CD4-positive, alpha-beta memory T cell (primary cell): ENCODE data around the gene TMEM203. TPM values are rescaled to one million over a fixed set of nuclear protein-coding genes. Genes with fewer than 3 reads are reported as not detected.

Source experiments
- microRNA-seq: library from miRNA; unstranded; fragments of <30 nt; microRNA quantifications from one replicate; pipeline ENCODE4 v1.2.0, GENCODE V29; 2021; ENCODE audit warnings: borderline replicate concordance, borderline number of aligned reads, borderline microRNAs expressed, mixed read lengths
- polyA plus RNA-seq, 2 donors: library from polyadenylated mRNA; unstranded; fragments of 300-500 nt; fragmentation: Illumina TruSeq; gene quantifications; one replicate each; pipeline ENCODE4 v1.2.3, GENCODE V29; 2021
- total RNA-seq, 2 experiments: library from RNA; stranded (reverse); gene quantifications; one replicate each; pipeline ENCODE4 v1.2.3, GENCODE V29; 2021

TMEM203 gene
- total and polyA plus RNA-seq, 4 experiments from 2014 or later, result 39.5 to 170 (median 86.0) TPM

Small RNAs within 50 kb of the gene (microRNA-seq; reads per million reads assigned to microRNA genes)
- gene MIR3621, result not detected

Other genes with a start within 250 kb of the TMEM203 start
Only the 30 nearest of the 31 such genes appear.
- 1 to 10 TPM; 4.8 to 5.1 TPM for gene PTGDS, start 228.1 kb downstream of the TMEM203 start, total RNA-seq
- 1 to 10 TPM; 1.7 to 3.8 TPM for gene PTGDS, start 228.1 kb downstream of the TMEM203 start, polyA plus RNA-seq
- under 1 TPM; 0.14 to 0.17 TPM for gene LCNL1, start 222.7 kb downstream of the TMEM203 start, total RNA-seq
- gene LCNL1, start 222.7 kb downstream of the TMEM203 start, polyA plus RNA-seq, result not detected
- gene PAXX, start 213.2 kb downstream of the TMEM203 start, total RNA-seq, result 100 to 1,000 TPM in 1 of 2 experiments, 10 to 100 TPM in 1; 94.2 to 101 TPM
- 100 to 1,000 TPM in 1 of 2 donors, 10 to 100 TPM in 1; 76.0 to 103 TPM for gene PAXX, start 213.2 kb downstream of the TMEM203 start, polyA plus RNA-seq
- gene CLIC3, start 209.1 kb downstream of the TMEM203 start, total RNA-seq, result 1 to 10 TPM; 3.1 to 3.7 TPM
- gene CLIC3, start 209.1 kb downstream of the TMEM203 start, polyA plus RNA-seq, result 1 to 10 TPM; 5.0 to 7.8 TPM
- 10 to 100 TPM; 63.8 to 68.6 TPM for gene ABCA2, start 177.4 kb downstream of the TMEM203 start, total RNA-seq
- gene ABCA2, start 177.4 kb downstream of the TMEM203 start, polyA plus RNA-seq, result 10 to 100 TPM in 1 of 2 donors, 1 to 10 TPM in 1; 2.6 to 10.8 TPM
- 1 to 10 TPM; 3.4 to 4.6 TPM for gene FUT7, start 173.6 kb downstream of the TMEM203 start, total RNA-seq
- gene FUT7, start 173.6 kb downstream of the TMEM203 start, polyA plus RNA-seq, result 10 to 100 TPM; 22.6 to 43.8 TPM
- gene NPDC1, start 159.5 kb downstream of the TMEM203 start, total RNA-seq, result 10 to 100 TPM; 20.7 to 21.4 TPM
- gene NPDC1, start 159.5 kb downstream of the TMEM203 start, polyA plus RNA-seq, result 10 to 100 TPM; 22.8 to 32.2 TPM
- gene ENTPD2, start 151.6 kb downstream of the TMEM203 start, total RNA-seq, result not detected
- not detected for gene ENTPD2, start 151.6 kb downstream of the TMEM203 start, polyA plus RNA-seq
- under 1 TPM; 0.09 to 0.11 TPM for gene SAPCD2, start 135.1 kb downstream of the TMEM203 start, total RNA-seq
- gene SAPCD2, start 135.1 kb downstream of the TMEM203 start, polyA plus RNA-seq, result under 1 TPM; 0.10 to 0.15 TPM
- gene UAP1L1, start 128.1 kb downstream of the TMEM203 start, total RNA-seq, result 10 to 100 TPM; 10.6 to 12.5 TPM
- 1 to 10 TPM in 1 of 2 donors, under 1 TPM in 1; 0.81 to 2.9 TPM for gene UAP1L1, start 128.1 kb downstream of the TMEM203 start, polyA plus RNA-seq
- 10 to 100 TPM; 63.3 to 71.0 TPM for gene MAN1B1, start 118.7 kb downstream of the TMEM203 start, total RNA-seq
- 10 to 100 TPM; 35.4 to 37.5 TPM for gene MAN1B1, start 118.7 kb downstream of the TMEM203 start, polyA plus RNA-seq
- gene DPP7, start 90.9 kb downstream of the TMEM203 start, total RNA-seq, result 100 to 1,000 TPM; 357 to 362 TPM
- gene DPP7, start 90.9 kb downstream of the TMEM203 start, polyA plus RNA-seq, result 100 to 1,000 TPM; 135 to 206 TPM
- not detected for gene GRIN1, start 66.5 kb downstream of the TMEM203 start, total RNA-seq
- gene GRIN1, start 66.5 kb downstream of the TMEM203 start, polyA plus RNA-seq, result not detected
- not detected for gene LRRC26, start 35.6 kb downstream of the TMEM203 start, total RNA-seq
- not detected for gene LRRC26, start 35.6 kb downstream of the TMEM203 start, polyA plus RNA-seq
- not detected for gene TMEM210, start 33.6 kb downstream of the TMEM203 start, total RNA-seq
- not detected for gene TMEM210, start 33.6 kb downstream of the TMEM203 start, polyA plus RNA-seq
- gene ANAPC2, start 17.1 kb downstream of the TMEM203 start, total RNA-seq, result 100 to 1,000 TPM; 116 to 125 TPM
- 1 to 10 TPM; 3.2 to 5.7 TPM for gene ANAPC2, start 17.1 kb downstream of the TMEM203 start, polyA plus RNA-seq
- gene SSNA1, start 17.0 kb downstream of the TMEM203 start, total RNA-seq, result 10 to 100 TPM; 48.6 to 49.5 TPM
- gene SSNA1, start 17.0 kb downstream of the TMEM203 start, polyA plus RNA-seq, result 100 to 1,000 TPM; 117 to 161 TPM
- 1 to 10 TPM; 8.5 to 8.6 TPM for gene TPRN, start 4.9 kb downstream of the TMEM203 start, total RNA-seq
- under 1 TPM; 0.27 to 0.45 TPM for gene TPRN, start 4.9 kb downstream of the TMEM203 start, polyA plus RNA-seq
- gene NDOR1, start 52 bp upstream of the TMEM203 start, total RNA-seq, result 10 to 100 TPM; 36.7 to 37.1 TPM
- gene NDOR1, start 52 bp upstream of the TMEM203 start, polyA plus RNA-seq, result 1 to 10 TPM; 4.6 to 9.5 TPM
- 1 to 10 TPM in 1 of 2 experiments, under 1 TPM in 1; 0.64 to 1.3 TPM for gene RNF208, start 16.6 kb upstream of the TMEM203 start, total RNA-seq
- not detected for gene RNF208, start 16.6 kb upstream of the TMEM203 start, polyA plus RNA-seq
- gene CYSRT1, start 19.5 kb upstream of the TMEM203 start, total RNA-seq, result under 1 TPM in 1 of 2 experiments, not detected in 1; 0.25 TPM
- not detected for gene CYSRT1, start 19.5 kb upstream of the TMEM203 start, polyA plus RNA-seq
- not detected for gene RNF224, start 21.9 kb upstream of the TMEM203 start, total RNA-seq
- gene RNF224, start 21.9 kb upstream of the TMEM203 start, polyA plus RNA-seq, result not detected
- not detected for gene SLC34A3, start 25.3 kb upstream of the TMEM203 start, total RNA-seq
- not detected for gene SLC34A3, start 25.3 kb upstream of the TMEM203 start, polyA plus RNA-seq
- 100 to 1,000 TPM in 1 of 2 experiments, 10 to 100 TPM in 1; 99.8 to 103 TPM for gene TUBB4B, start 35.6 kb upstream of the TMEM203 start, total RNA-seq
- 10 to 100 TPM; 53.1 to 64.1 TPM for gene TUBB4B, start 35.6 kb upstream of the TMEM203 start, polyA plus RNA-seq
- not detected for gene STPG3, start 45.6 kb upstream of the TMEM203 start, total RNA-seq
- not detected for gene STPG3, start 45.6 kb upstream of the TMEM203 start, polyA plus RNA-seq
- 10 to 100 TPM; 44.3 to 44.9 TPM for gene NELFB, start 49.7 kb upstream of the TMEM203 start, total RNA-seq
- gene NELFB, start 49.7 kb upstream of the TMEM203 start, polyA plus RNA-seq, result 10 to 100 TPM; 28.3 to 28.7 TPM
- 1 to 10 TPM; 2.1 TPM for gene TOR4A, start 72.1 kb upstream of the TMEM203 start, total RNA-seq
- under 1 TPM; 0.46 to 0.78 TPM for gene TOR4A, start 72.1 kb upstream of the TMEM203 start, polyA plus RNA-seq
- gene NRARP, start 96.6 kb upstream of the TMEM203 start, total RNA-seq, result under 1 TPM; 0.25 to 0.29 TPM
- not detected for gene NRARP, start 96.6 kb upstream of the TMEM203 start, polyA plus RNA-seq
- gene EXD3, start 217.5 kb upstream of the TMEM203 start, total RNA-seq, result 10 to 100 TPM; 21.4 to 21.9 TPM
- gene EXD3, start 217.5 kb upstream of the TMEM203 start, polyA plus RNA-seq, result 1 to 10 TPM; 2.5 to 7.1 TPM
- gene NOXA1, start 217.7 kb upstream of the TMEM203 start, total RNA-seq, result 1 to 10 TPM; 4.5 to 5.6 TPM
- under 1 TPM; 0.29 to 1.00 TPM for gene NOXA1, start 217.7 kb upstream of the TMEM203 start, polyA plus RNA-seq